Liver (tissue), 9 donors: ENCODE results near the gene OSBP2. TPM values are rescaled to one million over a fixed set of nuclear protein-coding genes. Genes with fewer than 3 reads are reported as not detected.

ENCODE experiments used
- DNase-seq: peaks from one replicate; pipeline ENCODE4 v3.0.0-alpha.2; 2017; ENCODE audit warnings: low spot score
- H3K27ac ChIP-seq, 2 donors: one replicate each; pipeline ENCODE4 v1.7.0; 2013; ENCODE audit warnings: inconsistent platforms in 2 of 2, low read length in 2 of 2, control low read depth in 1 of 2, low read depth in 1 of 2, mild to moderate bottlenecking in 1 of 2
- H3K27me3 ChIP-seq, 4 donors: one replicate each; pipeline versions ENCODE4 v1.6.1 to v1.7.0; 2013; ENCODE audit warnings: low read length in 3 of 4, inconsistent platforms in 1 of 4, mild to moderate bottlenecking in 1 of 4, moderate library complexity in 1 of 4; ENCODE audit not compliant: control insufficient read depth in 4 of 4, insufficient read depth in 4 of 4
- H3K36me3 ChIP-seq, 4 donors: one replicate each; pipeline versions ENCODE4 v1.6.1 to v1.7.0; 2013; ENCODE audit warnings: low read length in 3 of 4, mild to moderate bottlenecking in 3 of 4, low read depth in 1 of 4, moderate library complexity in 1 of 4; ENCODE audit not compliant: control insufficient read depth in 4 of 4, insufficient read depth in 3 of 4
- H3K4me1 ChIP-seq, 4 donors: one replicate each; pipeline versions ENCODE4 v1.6.1 to v1.7.0; 2013; ENCODE audit warnings: low read length in 3 of 4, mild to moderate bottlenecking in 3 of 4, moderate library complexity in 1 of 4; ENCODE audit not compliant: control insufficient read depth in 4 of 4, insufficient read depth in 4 of 4
- H3K4me3 ChIP-seq, 3 donors: one replicate each; pipeline versions ENCODE4 v1.6.1 to v1.7.0; 2013; ENCODE audit warnings: low read length in 3 of 3, control low read depth in 1 of 3, low read depth in 1 of 3, mild to moderate bottlenecking in 1 of 3
- H3K9ac ChIP-seq, 2 donors: one replicate each; pipeline ENCODE4 v1.7.0; 2013; ENCODE audit warnings: low read length in 2 of 2, mild to moderate bottlenecking in 2 of 2, moderate library complexity in 2 of 2, control low read depth in 1 of 2, low read depth in 1 of 2
- H3K9me3 ChIP-seq, 4 donors: one replicate each; pipeline versions ENCODE4 v1.6.1 to v1.7.0; 2013; ENCODE audit warnings: low read length in 3 of 4; ENCODE audit not compliant: control insufficient read depth in 4 of 4
- FOXA1 ChIP-seq: IDR thresholded peaks from 2 replicates; pipeline ENCODE4 v1.6.1; 2016; ENCODE audit warnings: antibody characterized with exemption
- FOXA2 ChIP-seq: IDR thresholded peaks from 2 replicates; pipeline ENCODE4 v1.6.1; 2016; ENCODE audit warnings: antibody characterized with exemption
- GABPA ChIP-seq, 2 donors: IDR thresholded peaks in 1 of 2; conservative IDR thresholded peaks in 1 of 2; 2 replicates each; pipeline ENCODE4 v1.6.1; 2016; ENCODE audit warnings: antibody characterized with exemption in 2 of 2, mild to moderate bottlenecking in 1 of 2, moderate library complexity in 1 of 2
- HNF4A ChIP-seq, 2 donors: conservative IDR thresholded peaks; 2 replicates each; pipeline ENCODE4 v1.6.1; 2016; ENCODE audit warnings: antibody characterized with exemption in 2 of 2, mild to moderate bottlenecking in 2 of 2
- HNF4G ChIP-seq: IDR thresholded peaks from 2 replicates; pipeline ENCODE4 v1.6.1; 2016; ENCODE audit warnings: antibody characterized with exemption
- JUND ChIP-seq, 2 donors: IDR thresholded peaks; 2 replicates each; pipeline ENCODE4 v1.6.1; 2016; ENCODE audit warnings: antibody characterized with exemption in 2 of 2
- NR2F2 ChIP-seq: IDR thresholded peaks from 2 replicates; pipeline ENCODE4 v1.6.1; 2016; ENCODE audit warnings: antibody characterized with exemption
- RAD21 ChIP-seq, 2 donors: IDR thresholded peaks; 2 replicates each; pipeline ENCODE4 v1.6.1; 2016; ENCODE audit warnings: antibody characterized with exemption in 2 of 2, mild to moderate bottlenecking in 2 of 2
- SP1 ChIP-seq: IDR thresholded peaks from 2 replicates; pipeline ENCODE4 v1.6.1; 2018; ENCODE audit warnings: antibody characterized with exemption, mild to moderate bottlenecking
- TAF1 ChIP-seq: conservative IDR thresholded peaks from 2 replicates; pipeline ENCODE4 v1.6.1; 2016; ENCODE audit warnings: antibody characterized with exemption, mild to moderate bottlenecking
- YY1 ChIP-seq: IDR thresholded peaks from 2 replicates; pipeline ENCODE4 v1.6.1; 2016; ENCODE audit warnings: antibody characterized with exemption, mild to moderate bottlenecking
- WGBS: extraction: QIAGEN DNeasy Blood & Tissue Kit; methylation state at CpG from one replicate; pipeline ENCODE4 v1.1.7; 2013; 5-methylcytosine and 5-hydroxymethylcytosine counted together
- polyA plus RNA-seq, 2 donors: library from polyadenylated mRNA; stranded (reverse) in 1 of 2; unstranded in 1 of 2; fragments of 200-250 nt in 1 of 2; fragments of >200 nt in 1 of 2; fragmentation: Nextera tagmentation in 1 of 2; extraction: Ambion mirVana in 1 of 2; gene quantifications; one replicate each; pipeline versions ENCODE4 v1.2.1 to v1.2.3, GENCODE V29; 2013 to 2015
- total RNA-seq, 2 donors: library from RNA; depleted of rRNA; stranded (reverse); fragments of >200 nt; gene quantifications; one replicate each; pipeline ENCODE4 v1.2.3, GENCODE V29; 2014
- TF ChIP-seq, protein P1 (sequence below): IDR thresholded peaks from 2 replicates; pipeline ENCODE4 v1.6.1; 2016; ENCODE audit warnings: antibody characterized with exemption
- TF ChIP-seq, protein P2 (sequence below): IDR thresholded peaks from 2 replicates; pipeline ENCODE4 v1.6.1; 2016; ENCODE audit warnings: antibody characterized with exemption, mild to moderate bottlenecking
- TF ChIP-seq, protein P3 (sequence below): IDR thresholded peaks from 2 replicates; pipeline ENCODE4 v1.6.1; 2016; ENCODE audit warnings: antibody characterized with exemption
- TF ChIP-seq, protein P4 (sequence below): fragments of 150-350 bp; IDR thresholded peaks from 2 replicates; pipeline ENCODE4 v1.5.1; 2017; ENCODE audit warnings: improper control_type of control experiment, low read depth, low read length; ENCODE audit not compliant: missing input control
- TF ChIP-seq, protein P5 (sequence below): IDR thresholded peaks from 2 replicates; pipeline ENCODE4 v1.6.1; 2016; ENCODE audit warnings: antibody characterized with exemption
- donor health status: healthy.
- donor health status: healthy.
- donor health status: healthy.
- donor health status: healthy.
- donor health status: healthy.

OSBP2 gene
- total and polyA plus RNA-seq, 4 donors: 0.43 to 192 (median 0.86) TPM

DNA sequence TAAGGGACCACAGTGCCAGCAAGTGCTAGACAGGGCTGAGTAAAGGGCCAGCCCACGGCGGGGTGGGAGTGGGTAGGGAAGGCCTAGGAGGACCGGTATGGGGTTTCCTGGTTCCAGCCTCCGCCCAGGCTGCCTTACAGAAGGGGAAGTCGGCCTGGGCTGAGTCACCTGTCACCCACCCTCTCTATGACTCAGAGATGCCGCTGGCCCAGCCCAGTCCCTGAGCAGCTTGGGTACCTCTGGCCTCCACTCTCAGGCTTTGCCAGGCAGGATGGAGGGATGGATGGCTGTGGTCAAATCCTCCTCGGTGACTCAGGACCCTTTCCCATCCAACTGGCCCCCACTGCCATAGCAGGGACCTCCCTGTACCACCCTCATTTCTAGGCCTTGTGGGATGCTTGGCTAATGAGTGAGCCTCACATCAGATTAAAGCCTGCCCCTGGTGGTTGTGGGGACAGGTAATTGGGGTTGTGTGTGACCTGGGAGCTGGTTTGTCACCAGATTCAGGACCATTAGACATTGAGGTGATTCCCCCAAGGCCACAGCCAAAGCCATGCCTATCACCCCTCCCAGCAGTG is 45.2 kb upstream of the OSBP2 start:
- Histone ChIP-seq H3K36me3 (no peaks in the 10 kb centered on the region), H3K9me3 (no peaks in the 10 kb centered on the region), H3K9ac (no peak overlapping the region), H3K4me1 (no peaks in the 10 kb centered on the region), H3K27ac (no peak overlapping the region), H3K4me3 (no peak overlapping the region), H3K27me3 (no peaks in the 10 kb centered on the region)
- WGBS: 74% methylated on average over 7 of the region's 7 CpGs
- TF ChIP-seq NR2F2 (no peak), RAD21 (IDR thresholded peaks at IDR 0.05) (no peak), FOXA2 (no peak), YY1 (no peak), TAF1 (no peak), HNF4A (conservative IDR thresholded peaks at IDR 0.05) (no peak), HNF4G (no peak), JUND (IDR thresholded peaks at IDR 0.05) (no peak), SP1 (no peak)
- TF ChIP-seq, protein P1, sequence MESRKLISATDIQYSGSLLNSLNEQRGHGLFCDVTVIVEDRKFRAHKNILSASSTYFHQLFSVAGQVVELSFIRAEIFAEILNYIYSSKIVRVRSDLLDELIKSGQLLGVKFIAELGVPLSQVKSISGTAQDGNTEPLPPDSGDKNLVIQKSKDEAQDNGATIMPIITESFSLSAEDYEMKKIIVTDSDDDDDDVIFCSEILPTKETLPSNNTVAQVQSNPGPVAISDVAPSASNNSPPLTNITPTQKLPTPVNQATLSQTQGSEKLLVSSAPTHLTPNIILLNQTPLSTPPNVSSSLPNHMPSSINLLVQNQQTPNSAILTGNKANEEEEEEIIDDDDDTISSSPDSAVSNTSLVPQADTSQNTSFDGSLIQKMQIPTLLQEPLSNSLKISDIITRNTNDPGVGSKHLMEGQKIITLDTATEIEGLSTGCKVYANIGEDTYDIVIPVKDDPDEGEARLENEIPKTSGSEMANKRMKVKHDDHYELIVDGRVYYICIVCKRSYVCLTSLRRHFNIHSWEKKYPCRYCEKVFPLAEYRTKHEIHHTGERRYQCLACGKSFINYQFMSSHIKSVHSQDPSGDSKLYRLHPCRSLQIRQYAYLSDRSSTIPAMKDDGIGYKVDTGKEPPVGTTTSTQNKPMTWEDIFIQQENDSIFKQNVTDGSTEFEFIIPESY: no peak
- TF ChIP-seq, protein P2, sequence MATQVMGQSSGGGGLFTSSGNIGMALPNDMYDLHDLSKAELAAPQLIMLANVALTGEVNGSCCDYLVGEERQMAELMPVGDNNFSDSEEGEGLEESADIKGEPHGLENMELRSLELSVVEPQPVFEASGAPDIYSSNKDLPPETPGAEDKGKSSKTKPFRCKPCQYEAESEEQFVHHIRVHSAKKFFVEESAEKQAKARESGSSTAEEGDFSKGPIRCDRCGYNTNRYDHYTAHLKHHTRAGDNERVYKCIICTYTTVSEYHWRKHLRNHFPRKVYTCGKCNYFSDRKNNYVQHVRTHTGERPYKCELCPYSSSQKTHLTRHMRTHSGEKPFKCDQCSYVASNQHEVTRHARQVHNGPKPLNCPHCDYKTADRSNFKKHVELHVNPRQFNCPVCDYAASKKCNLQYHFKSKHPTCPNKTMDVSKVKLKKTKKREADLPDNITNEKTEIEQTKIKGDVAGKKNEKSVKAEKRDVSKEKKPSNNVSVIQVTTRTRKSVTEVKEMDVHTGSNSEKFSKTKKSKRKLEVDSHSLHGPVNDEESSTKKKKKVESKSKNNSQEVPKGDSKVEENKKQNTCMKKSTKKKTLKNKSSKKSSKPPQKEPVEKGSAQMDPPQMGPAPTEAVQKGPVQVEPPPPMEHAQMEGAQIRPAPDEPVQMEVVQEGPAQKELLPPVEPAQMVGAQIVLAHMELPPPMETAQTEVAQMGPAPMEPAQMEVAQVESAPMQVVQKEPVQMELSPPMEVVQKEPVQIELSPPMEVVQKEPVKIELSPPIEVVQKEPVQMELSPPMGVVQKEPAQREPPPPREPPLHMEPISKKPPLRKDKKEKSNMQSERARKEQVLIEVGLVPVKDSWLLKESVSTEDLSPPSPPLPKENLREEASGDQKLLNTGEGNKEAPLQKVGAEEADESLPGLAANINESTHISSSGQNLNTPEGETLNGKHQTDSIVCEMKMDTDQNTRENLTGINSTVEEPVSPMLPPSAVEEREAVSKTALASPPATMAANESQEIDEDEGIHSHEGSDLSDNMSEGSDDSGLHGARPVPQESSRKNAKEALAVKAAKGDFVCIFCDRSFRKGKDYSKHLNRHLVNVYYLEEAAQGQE: no peak
- TF ChIP-seq, protein P3, sequence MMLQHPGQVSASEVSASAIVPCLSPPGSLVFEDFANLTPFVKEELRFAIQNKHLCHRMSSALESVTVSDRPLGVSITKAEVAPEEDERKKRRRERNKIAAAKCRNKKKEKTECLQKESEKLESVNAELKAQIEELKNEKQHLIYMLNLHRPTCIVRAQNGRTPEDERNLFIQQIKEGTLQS: no peak
- TF ChIP-seq, protein P4, sequence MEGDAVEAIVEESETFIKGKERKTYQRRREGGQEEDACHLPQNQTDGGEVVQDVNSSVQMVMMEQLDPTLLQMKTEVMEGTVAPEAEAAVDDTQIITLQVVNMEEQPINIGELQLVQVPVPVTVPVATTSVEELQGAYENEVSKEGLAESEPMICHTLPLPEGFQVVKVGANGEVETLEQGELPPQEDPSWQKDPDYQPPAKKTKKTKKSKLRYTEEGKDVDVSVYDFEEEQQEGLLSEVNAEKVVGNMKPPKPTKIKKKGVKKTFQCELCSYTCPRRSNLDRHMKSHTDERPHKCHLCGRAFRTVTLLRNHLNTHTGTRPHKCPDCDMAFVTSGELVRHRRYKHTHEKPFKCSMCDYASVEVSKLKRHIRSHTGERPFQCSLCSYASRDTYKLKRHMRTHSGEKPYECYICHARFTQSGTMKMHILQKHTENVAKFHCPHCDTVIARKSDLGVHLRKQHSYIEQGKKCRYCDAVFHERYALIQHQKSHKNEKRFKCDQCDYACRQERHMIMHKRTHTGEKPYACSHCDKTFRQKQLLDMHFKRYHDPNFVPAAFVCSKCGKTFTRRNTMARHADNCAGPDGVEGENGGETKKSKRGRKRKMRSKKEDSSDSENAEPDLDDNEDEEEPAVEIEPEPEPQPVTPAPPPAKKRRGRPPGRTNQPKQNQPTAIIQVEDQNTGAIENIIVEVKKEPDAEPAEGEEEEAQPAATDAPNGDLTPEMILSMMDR: no peak
- DNase-seq: no peak

DNA sequence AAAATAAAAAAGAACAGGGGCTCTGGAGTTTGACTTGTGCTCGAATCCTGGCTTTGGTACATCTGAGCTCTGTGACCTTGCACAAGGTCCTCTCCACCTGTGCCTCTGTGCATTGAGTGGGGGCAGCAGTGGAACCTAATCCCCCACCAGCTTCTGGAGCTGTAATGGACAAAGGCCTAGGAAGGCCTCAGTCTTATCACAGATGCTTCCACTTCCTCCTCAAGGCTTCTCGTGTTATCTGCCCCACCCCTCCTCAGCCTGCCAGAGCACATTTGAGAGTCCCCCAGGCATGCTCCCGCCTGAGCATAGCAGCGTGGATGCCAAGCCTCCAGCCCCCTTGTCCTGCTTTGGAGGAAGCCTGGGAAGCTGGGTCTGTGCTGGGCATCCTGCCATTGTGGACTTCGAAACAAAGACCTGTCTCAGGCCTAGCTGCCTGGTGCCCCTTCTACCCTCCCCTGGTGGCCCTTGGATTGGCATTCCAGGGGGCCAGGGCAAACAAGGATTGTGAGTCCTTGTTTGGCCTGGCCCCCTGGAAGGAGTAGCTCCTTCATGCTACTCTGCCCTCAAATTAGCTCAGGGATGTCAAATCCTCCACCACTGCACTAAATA is 44.1 kb upstream of the OSBP2 start:
- no peaks in the 10 kb centered on the region for H3K9me3 ChIP-seq
- H3K36me3 ChIP-seq: no peaks in the 10 kb centered on the region
- H3K27me3 ChIP-seq: no peaks in the 10 kb centered on the region
- no peak overlapping the region for H3K4me3 ChIP-seq
- no peak overlapping the region for H3K9ac ChIP-seq
- 73% methylated on average over 5 of the region's 5 CpGs for WGBS
- no peak overlapping the region for H3K27ac ChIP-seq
- H3K4me1 ChIP-seq: no peaks in the 10 kb centered on the region
- no peak for DNase-seq
- TF ChIP-seq, protein P4: no peak
- TF ChIP-seq TAF1 (no peak), HNF4A (conservative IDR thresholded peaks at IDR 0.05) (no peak), FOXA2 (no peak), FOXA1 (no peak), HNF4G (no peak), GABPA (IDR thresholded peaks at IDR 0.05 in 1 of 2, conservative IDR thresholded peaks at IDR 0.05 in 1 of 2) (no peak)
- TF ChIP-seq, protein P2: no peak
- TF ChIP-seq, protein P5, sequence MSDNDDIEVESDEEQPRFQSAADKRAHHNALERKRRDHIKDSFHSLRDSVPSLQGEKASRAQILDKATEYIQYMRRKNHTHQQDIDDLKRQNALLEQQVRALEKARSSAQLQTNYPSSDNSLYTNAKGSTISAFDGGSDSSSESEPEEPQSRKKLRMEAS: no peak
- TF ChIP-seq, protein P3: no peak
